CD4-positive, alpha-beta T cell treated with Interleukin-17A for 1 hour (primary cell): ENCODE results near the gene EPS8L3.
A peak's percentile ranks its signal among the peaks of the same experiment; 100 is the strongest.
"Not testable (repeated sequence)": the region's sequence is repeated elsewhere in the genome, so short reads cannot be mapped to it uniquely, and the experiment has no call there.

Experiments
- DNase-seq: peaks from one replicate; pipeline ENCODE4 v3.0.0-alpha.2; 2020

Gene EPS8L3

DNA sequence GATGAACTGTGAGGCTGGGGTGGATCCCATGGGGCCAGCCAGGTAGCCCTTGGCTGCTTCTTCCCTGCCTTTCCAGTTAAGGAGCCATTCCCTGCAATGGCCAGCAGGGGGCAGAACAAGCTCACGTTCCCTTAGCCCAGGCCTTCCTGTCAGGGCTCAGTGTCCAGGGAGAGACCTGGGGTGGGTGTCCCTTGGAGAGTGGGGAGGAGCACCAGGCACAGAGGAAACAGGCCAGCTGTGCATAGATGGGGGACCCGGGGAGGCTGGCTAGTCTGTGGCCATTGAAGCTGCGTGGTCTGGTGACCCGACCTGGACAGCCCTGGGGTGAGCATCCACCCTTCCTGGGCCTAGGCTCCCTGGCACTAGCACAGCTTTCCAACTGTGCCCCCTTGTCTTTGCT lies 13.2 kb upstream of the EPS8L3 start:
- DNase-seq: peak; percentile 84

DNA sequence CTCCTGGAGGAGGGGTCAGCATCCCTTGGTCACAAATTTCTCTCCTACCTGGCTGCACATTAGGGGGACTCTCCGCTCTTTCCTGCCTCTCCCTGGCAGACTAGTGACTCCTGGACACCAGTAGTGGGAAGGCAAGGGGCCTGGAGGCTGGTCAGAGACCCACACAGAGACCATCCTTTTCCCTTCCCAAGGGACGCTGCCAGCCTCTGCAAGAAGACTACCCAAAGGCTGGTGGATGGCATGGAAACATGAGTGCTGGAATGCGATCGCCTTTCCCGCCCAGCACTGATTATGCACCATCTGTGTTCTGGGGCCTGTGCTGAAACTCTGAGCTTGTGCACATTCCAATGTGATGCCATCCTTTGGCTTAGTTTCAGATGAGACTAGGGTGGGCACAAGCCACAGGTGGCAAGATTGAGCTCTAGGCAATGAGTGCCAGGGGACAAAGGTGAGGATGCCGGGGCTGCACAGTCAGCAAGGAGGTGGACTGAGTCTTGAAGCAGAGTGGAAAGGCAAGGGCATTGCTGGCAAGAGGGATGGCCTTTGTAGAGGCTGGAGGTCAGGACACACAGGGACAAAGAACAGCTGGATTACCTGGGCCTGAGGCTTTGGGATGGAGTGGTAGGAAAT lies 12.6 kb upstream of the EPS8L3 start:
- DNase-seq: no peak

GRCh38 chr1:109775398-109775797 lies 11.7 kb upstream of the EPS8L3 start:
- DNase-seq: no peak

DNA sequence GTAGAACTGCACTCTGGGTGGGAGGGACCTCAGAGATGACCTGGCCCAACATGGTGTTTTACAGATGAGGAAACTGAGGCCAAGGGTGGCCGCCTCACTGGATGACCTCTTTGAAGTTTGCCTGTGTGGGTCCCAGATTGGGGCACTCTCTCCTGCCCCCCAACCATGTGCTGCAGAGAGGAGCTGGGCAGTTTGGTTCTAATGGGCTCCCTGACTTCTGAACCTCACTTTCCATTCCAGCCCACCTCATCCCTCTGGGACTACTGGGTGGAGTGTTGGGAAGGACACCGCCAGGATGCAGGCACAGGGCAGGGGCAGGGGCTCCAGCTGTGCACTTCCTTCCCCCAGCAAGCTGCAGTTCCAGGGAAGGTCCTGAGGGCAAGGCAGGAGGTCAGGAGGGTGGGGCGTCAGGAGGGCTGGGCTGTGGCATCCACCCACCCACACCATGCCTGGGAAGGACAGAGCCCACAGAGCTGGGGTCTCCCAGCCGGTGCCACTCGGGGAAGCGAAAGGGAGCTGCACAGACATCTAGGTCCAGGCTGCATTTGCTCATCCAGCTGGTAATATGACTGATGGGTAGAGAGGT lies 10.3 kb upstream of the EPS8L3 start:
- DNase-seq: no peak

- peak; percentile 83 for DNase-seq
Measured at GRCh38 chr1:109773203-109773899, 9.6 kb upstream of the EPS8L3 start.

DNA sequence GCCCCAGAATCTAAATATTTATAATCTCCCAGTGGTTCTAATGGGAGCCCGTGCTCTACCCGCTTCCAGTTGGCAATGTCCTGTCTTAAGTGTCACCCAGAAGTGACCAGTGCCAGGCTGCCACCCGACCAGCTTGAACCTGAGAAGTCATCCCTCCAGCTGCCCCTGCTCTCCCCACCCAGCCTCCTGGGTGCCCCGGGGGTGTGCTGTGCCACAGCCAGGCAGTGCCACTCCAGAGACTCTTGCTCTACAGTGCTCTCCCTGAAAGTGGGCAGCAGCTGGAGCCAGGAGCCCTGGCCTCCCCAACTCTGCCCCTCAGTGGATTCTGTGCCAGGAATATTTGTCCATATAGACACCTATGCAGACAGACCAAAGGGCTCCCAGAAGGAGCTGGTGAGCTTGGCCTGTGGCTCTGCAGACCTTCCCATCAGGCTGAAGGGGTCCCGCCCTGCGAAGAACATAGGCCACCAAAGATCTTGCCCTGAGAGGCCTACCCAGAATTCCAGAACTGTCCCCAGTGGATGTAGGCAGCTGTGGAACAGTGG lies 9.0 kb upstream of the EPS8L3 start:
- no peak for DNase-seq

GRCh38 chr1:109771712-109772657 lies 8.3 kb upstream of the EPS8L3 start:
- no peak for DNase-seq

DNA sequence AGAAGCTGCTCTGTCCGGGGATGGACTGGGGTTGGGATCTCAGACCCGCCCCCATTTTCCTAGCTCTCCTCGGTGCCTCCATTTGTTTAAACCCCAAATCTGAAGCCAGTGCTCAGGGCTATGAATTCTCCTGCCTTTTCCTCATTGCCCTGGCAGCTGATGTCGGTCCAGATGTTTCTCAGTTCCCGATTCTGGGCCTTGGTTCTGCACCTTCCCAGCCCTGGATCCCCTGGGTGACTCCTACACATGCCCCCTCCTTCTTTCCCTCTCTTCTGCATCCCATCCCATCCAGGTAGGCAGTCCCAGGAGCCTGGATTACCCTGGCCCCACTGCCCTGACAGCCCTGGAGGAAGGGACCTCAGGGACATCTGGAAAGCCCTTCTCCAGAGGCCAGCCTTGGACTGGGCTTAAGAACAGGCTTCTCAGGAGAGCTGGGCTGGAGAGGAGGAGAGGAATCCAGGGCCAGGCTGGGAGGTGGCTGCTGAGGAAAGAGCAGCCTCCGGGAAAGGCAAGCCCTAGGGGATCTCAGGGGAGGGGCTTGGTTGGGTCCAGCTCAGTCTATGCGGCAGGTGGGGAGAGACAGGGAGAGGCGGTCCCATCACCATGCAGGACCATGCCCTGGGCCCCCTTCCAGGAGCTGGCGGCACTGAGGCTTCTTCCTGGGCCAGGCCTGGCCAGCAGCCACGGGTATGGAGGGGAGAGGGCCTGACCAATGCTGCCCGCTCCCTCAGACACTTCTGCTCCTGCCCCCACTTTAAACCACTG lies 6.8 kb upstream of the EPS8L3 start:
- DNase-seq: no peak

- DNase-seq: no peak
Measured at GRCh38 chr1:109769330-109770078, 5.8 kb upstream of the EPS8L3 start.

DNA sequence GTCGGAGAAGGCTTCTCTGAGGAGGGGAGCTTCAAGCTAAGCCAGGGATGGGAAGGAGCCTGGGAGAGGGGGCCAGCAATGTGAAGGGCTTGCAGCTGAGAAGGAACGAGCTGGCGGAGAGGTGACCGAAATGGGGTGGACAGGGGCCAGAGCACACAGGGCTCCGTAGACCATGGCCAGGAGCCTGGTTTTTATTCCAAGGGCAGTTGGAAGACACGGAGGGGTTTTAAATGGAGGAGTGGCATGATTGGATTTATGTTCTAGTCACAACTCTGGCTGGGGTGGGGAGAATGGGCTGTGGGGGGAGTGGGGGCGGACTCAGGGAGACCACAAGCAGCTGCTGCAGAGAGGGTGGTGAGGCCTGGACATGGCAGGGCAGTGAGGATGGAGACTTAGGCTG lies 5.1 kb upstream of the EPS8L3 start:
- DNase-seq: no peak

- no peak for DNase-seq
Measured at GRCh38 chr1:109768335-109768650, 4.6 kb upstream of the EPS8L3 start.

GRCh38 chr1:109767637-109768334 lies 4.1 kb upstream of the EPS8L3 start:
- no peak for DNase-seq

DNA sequence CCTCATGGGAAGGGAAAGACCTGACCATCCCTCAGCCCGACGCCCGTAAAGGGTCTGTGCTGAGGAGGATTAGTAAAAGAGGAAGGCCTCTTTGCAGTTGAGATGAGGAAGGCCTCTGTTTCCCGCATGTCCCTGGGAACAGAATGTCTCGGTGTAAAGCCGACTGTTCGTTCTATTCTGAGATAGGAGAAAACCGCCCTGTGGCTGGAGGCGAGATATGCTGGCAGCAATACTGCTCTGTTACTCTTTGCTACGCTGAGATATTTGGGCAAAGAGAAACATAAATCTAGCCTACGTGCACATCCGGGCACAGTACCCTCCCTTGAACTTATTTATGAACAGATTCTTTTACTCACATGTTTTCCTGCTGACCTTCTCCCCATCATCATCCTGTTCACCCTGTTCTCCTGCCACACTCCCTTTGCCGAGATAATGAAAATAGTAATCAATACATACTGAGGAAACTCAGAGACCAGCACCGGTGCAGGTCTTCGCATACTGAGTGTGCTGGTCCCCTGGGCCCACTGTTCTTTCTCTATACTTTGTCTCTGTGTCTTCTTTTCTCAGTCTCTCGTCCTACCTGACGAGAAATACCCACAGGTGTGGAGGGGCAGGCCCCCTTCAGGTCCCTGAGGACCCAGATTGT lies 3.4 kb upstream of the EPS8L3 start:
- DNase-seq: not testable (repeated sequence)

DNA sequence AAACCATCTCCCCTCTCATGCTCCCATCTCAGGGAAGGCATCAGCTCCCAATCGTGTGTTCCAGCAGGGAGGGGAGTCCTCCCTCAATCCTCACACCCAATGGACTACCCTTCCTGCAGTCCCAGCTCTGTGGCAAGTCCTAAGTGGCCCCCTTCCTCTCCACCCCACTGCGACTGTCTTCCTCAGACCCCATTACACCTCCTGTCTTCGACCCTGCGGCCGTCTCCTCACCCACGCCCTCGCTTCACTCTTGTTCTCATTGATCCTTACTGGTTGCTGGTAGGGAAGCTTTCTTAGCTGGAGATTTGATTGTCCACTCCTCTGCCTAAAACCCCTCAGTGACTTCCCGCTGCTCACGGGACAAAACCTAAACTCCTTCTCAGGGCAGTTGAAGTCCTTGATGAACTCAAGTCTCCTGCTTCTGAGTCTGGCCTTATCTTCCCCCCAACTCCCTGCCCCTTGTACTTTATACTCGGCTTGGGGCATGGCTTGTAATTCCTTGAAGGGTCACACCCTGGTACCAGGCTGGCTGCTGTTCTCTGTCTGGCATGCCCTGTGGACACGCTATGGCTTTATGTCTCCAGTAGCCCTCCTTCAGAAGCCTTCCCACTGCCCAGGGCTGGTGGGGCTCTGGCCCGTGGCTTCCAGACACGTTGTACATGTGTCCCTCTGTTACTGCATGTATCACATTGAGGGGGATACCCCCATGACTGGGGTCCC lies 2.3 kb upstream of the EPS8L3 start:
- no peak for DNase-seq

- no peak for DNase-seq
Measured at GRCh38 chr1:109765483-109765815, 1.7 kb upstream of the EPS8L3 start.

DNA sequence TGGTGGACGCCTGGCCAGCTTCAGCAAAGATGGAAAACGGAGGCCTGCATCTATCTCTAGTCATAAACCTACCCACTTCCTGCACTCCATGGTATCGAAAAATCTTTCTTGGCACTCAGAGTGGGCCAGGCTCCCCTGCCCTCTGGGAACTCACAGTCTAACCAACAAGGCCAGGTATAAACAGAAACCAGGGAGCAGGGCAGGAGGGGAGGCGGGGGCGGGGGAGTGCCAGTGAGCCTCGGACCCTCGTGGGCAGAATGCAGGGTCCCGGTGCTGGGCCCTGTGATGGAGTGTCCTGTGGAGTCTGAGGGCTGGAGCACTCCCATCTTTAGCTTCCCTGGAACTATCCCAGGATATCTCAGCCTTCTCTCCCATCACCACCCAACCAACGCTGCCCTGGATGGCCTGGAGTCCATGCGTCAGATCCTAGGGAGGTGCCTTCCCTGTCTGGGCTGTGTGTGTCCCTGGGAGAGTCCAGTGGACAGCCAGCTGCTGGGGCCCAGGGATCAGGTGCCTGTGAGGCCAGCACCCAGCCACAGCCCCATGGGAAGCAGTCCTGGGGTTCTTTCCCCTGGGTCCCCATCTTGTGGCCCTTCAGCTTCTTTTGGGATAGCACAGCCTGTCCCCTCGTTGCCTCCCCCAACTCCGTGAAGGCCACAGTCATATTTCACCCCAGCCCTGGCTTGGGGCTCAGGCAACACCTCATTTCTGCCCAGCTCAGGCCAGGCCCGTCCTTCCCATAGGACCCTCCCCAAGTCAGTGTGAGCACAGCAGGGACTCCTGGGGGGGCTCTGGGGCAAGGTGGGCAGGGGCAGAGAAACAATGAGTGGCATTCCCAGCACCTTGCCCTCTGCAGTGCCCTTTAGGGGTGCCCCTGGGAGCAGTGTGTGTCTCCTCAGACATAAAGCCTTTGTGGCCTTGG lies 1.1 kb upstream of the EPS8L3 start:
- DNase-seq: no peak

DNA sequence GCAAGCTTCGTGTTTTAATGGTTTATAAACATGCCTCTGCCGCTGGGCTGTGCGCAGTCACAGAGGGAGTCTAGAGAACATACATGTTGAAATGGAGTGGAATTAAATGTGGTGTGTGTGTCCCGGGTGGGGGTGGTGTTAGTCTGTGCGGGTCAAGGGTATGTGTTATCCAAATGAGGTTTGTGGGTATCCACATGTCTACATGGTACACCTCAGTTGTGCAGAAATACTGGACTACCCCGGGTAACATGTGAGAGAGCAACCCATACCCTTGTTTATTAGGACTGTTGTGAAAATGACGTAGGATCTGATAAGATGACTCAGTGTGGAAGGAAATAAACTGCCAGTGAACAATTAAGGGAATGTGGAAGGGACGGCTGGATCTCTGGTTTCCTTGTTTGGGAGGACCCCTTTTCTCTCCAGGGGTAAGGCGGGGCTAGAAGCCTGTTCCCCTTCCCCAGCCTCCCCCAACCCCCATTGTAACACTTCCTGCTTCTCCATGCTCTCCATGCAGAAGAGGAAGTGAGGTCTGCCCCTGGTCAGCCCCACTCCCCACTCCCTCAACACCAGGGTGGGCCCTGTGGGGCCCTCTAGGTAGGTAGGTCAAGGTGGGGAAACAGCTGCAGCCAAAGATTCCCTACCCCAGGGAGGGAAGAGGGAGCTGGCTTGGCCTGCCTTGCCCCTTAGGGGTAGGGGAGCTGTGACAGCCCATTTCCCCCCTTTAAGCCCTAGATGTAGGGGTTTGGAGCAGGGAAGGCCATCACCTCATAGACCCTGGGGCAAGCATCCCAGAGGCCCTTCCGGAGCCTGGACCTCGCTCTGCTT lies 690 bp downstream of the EPS8L3 start:
- DNase-seq: no peak

DNA sequence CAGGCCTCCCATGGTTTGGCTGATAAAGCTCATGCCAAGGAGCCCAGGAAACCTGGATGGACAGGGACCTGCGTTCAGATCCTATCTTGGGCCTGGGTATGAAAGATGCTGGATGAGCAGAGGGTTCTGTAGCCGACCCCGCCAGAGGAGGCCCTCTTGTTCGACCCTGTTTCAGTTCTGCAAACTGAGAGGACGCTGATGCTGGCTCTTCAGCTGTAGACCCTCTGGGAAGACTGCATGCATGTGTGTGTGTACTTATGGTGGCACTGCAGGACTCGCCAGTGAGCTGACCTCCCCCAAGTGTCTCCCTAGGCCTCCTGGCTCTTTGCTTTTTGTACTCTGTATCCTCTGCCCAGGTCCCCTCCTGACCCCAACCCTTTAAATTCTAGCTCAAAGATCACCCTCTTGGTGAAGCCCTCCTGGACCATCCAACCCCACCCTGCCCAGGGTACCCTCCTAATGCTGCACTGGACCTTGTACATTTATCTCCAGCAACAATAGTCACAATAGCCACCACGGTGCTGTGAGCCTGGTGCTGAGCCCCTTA lies 1.6 kb downstream of the EPS8L3 start:
- DNase-seq: no peak
